ENCODE data around the gene NAA35. TPM values are rescaled to one million over a fixed set of nuclear protein-coding genes. Genes with fewer than 3 reads are reported as not detected.

Gene NAA35
- polyA plus RNA-seq, 1 donor = 22.1 TPM

DNA sequence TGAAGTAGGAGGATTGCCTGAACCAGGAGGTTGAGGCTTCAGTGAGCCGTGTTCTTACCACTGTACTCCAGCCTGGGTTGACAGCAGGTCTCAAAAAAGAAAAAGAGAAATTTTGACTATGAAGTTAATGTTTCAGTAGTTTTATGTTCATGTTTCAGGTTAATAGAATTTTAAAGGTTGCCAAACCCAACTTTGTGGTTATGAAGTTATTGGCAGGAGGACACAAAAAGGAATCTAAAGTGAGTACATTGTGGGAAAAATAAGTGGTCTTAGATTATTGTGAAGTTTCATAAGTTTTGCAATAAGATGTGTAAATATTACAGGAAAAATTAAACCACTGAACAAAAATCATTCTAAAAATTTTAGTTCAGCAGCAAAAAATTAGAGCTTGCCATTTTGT lies 79.8 kb downstream of the NAA35 start:
- Histone ChIP-seq H3K27ac (ENCODE audit: low read length) (no peak overlapping the region), H3K36me3 (ENCODE audit: control insufficient read depth, insufficient read depth, low read length) (peaks cover 51% of the 10 kb centered on the region), H3K27me3 (ENCODE audit: control insufficient read depth, insufficient read depth, low read length) (no peaks in the 10 kb centered on the region), H3K4me3 (ENCODE audit: low read length) (no peak overlapping the region), H3K9me3 (ENCODE audit: control insufficient read depth, low read depth, low read length) (no peaks in the 10 kb centered on the region), H3K4me1 (ENCODE audit: control insufficient read depth, insufficient read depth, low read length) (no peaks in the 10 kb centered on the region)
- 100% methylated on average over 1 of the region's 1 CpG for WGBS (ENCODE audit: insufficient coverage, low lambda C conversion rate)
- DNase-seq = no peak

DNA sequence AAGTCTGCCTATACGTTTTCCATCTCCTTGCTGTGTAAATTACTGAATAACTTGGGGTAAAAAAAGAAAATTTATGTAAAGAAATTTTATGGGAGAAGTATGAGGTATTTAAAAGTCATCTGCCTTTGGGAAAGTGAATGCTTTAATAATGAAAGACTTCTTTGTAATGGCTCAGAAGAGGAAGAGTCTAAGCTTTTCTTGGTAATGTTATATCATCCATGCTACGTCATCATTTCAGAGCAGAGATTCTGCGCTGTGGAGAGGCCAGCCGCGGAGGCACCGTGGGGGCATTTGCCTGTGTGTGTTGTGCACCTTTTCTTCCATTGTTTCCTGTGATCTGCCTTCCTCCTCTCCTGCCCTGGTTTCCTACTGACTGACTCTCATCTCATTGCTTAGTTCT lies 80.2 kb downstream of the NAA35 start:
- Histone ChIP-seq H3K27ac (ENCODE audit: low read length) (no peak overlapping the region), H3K27me3 (ENCODE audit: control insufficient read depth, insufficient read depth, low read length) (no peaks in the 10 kb centered on the region), H3K4me1 (ENCODE audit: control insufficient read depth, insufficient read depth, low read length) (no peaks in the 10 kb centered on the region), H3K4me3 (ENCODE audit: low read length) (no peak overlapping the region), H3K9me3 (ENCODE audit: control insufficient read depth, low read depth, low read length) (no peaks in the 10 kb centered on the region), H3K36me3 (ENCODE audit: control insufficient read depth, insufficient read depth, low read length) (peaks cover 55% of the 10 kb centered on the region)
- no peak for DNase-seq
- 80% methylated on average over 2 of the region's 6 CpGs for WGBS (ENCODE audit: insufficient coverage, low lambda C conversion rate)

DNA sequence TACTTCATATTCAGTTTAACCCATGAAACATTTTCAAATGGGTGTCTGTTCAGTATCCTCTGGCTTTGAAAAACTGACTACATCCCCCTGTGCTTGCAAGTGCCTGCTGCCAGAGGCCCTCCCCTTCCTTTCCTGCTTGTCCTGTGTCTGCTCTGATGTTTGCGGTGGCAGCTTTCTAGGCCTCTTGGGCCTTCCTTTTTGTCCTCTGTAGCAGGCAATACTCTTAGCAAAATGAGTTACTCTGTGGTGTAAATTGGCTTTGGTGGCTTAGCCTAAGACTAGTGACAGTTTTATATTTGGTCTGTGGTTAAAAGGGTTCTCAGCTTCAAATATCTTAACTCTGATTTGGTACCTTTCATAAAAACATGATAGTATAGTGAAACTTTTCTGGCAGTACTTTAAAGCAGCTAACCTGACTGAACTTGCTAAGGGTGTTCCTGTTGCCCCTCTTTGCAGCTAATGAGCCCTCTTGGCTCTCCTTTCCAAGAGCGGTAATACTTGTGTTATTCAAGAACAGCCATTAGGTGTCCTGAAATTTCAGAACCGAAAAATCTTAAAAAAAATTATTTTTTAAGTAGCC lies 81.8 kb downstream of the NAA35 start:
- no peaks in the 10 kb centered on the region for H3K27me3 ChIP-seq (ENCODE audit: control insufficient read depth, insufficient read depth, low read length)
- DNase-seq = no peak
- no peaks in the 10 kb centered on the region for H3K9me3 ChIP-seq (ENCODE audit: control insufficient read depth, low read depth, low read length)
- H3K4me1 ChIP-seq (ENCODE audit: control insufficient read depth, insufficient read depth, low read length) = no peaks in the 10 kb centered on the region
- peaks cover 61% of the 10 kb centered on the region for H3K36me3 ChIP-seq (ENCODE audit: control insufficient read depth, insufficient read depth, low read length)
- 100% methylated on average over 2 of the region's 3 CpGs for WGBS (ENCODE audit: insufficient coverage, low lambda C conversion rate)
- no peak overlapping the region for H3K27ac ChIP-seq (ENCODE audit: low read length)
- no peak overlapping the region for H3K4me3 ChIP-seq (ENCODE audit: low read length)

DNA sequence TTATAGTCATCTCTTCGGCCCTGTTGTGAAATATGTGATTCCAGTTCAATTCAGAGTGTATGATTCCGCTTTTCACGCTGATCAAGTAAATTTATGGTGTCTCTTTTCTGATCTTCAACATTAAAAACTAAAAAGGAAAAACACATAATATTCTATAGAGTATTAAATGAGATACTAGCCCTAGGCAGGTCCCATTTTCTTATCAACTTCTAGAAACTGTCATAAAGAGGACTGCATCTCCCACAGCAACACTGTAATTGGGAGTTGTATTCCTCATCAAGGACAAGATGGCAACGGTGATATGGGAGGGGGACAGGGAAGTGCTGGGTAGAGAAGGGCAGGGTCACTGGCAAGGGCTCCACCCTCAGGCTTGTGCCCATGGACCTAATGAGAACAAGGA lies 86.8 kb downstream of the NAA35 start:
- no peaks in the 10 kb centered on the region for H3K9me3 ChIP-seq (ENCODE audit: control insufficient read depth, low read depth, low read length)
- WGBS (ENCODE audit: insufficient coverage, low lambda C conversion rate) = 100% methylated on average over 3 of the region's 4 CpGs
- no peaks in the 10 kb centered on the region for H3K27me3 ChIP-seq (ENCODE audit: control insufficient read depth, insufficient read depth, low read length)
- no peaks in the 10 kb centered on the region for H3K4me1 ChIP-seq (ENCODE audit: control insufficient read depth, insufficient read depth, low read length)
- no peak overlapping the region for H3K27ac ChIP-seq (ENCODE audit: low read length)
- H3K4me3 ChIP-seq (ENCODE audit: low read length) = no peak overlapping the region
- no peak for DNase-seq
- H3K36me3 ChIP-seq (ENCODE audit: control insufficient read depth, insufficient read depth, low read length) = peaks cover 68% of the 10 kb centered on the region

DNA sequence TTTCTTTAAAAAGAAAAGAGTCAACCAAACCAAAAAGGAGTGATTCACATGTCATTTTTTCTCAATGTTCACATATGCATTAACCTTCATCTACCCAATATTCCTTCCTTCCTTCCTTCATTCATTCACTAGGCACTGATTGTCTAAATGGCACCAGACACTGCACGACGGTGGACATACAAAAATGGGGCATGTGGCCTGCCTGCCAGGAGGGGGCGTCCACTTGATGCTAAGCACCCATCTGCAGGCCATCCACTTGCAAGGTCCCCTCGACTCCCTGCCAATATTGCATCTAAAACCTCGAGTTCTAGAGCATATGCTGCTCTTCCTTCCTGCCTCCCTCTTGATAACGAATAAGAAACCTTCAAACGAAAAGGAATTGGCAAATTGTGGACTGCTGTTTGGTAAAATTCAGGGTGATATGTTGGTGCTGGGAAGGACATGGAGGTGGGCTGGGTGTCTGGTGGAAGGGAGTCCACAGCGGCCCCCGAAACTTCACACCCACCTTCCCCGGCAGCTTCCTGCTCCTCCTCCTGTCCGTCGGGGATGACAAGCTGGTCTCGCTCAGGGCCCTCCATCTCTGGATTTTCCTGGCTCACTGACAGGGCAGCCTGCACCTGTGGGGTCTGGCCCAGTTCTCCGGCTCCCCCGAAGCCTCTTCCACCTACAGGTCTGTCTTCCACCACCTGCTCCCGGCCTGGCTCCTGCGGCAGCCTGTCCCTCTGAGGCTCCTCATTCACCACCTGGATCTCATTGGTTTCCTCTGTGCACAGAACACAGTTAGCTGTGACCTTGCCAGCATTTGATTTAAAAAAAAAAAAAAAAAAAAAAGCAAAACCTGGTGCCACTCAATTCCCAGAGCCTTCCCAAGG lies 94.2 kb downstream of the NAA35 start:
- no peaks in the 10 kb centered on the region for H3K9me3 ChIP-seq (ENCODE audit: control insufficient read depth, low read depth, low read length)
- no CpG with 5 or more reads among the region's 17 CpGs for whole genome bisulfite sequencing (ENCODE audit: insufficient coverage, low lambda C conversion rate)
- no peaks in the 10 kb centered on the region for H3K4me1 ChIP-seq (ENCODE audit: control insufficient read depth, insufficient read depth, low read length)
- H3K27ac ChIP-seq (ENCODE audit: low read length) = no peak overlapping the region
- no peak overlapping the region for H3K4me3 ChIP-seq (ENCODE audit: low read length)
- H3K27me3 ChIP-seq (ENCODE audit: control insufficient read depth, insufficient read depth, low read length) = no peaks in the 10 kb centered on the region
- H3K36me3 ChIP-seq (ENCODE audit: control insufficient read depth, insufficient read depth, low read length) = peaks cover 61% of the 10 kb centered on the region
- peak; percentile 47 to 52 for DNase-seq

DNA sequence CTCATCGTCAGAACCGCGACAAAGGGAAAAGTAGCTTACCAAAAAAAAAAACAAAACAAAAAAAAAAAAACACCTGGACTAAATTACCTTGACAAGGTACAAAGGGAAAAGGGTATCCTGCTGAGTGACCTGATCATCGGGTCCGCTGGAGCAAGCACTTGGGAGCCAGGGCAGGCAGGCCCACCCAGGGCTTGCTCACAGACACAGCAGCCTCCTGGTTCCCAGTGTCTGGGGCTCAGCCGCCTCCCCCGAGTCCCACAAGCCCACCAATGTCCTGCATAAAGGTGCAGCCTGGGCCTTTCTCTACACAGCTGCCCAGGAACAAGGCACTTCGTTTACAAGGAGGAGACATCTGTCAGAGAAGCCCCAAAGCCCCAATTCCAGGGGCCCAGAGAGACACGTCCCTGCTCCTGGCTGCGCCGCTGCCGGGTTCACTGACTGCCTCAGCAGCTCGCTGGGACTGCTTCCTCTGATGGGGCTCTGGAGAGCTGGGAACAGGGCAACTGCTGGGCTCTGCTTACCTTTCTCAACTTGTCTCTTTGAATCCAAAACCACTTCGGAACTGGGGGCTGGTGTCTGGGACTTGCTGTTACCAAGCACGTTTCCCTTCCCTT lies 95.0 kb downstream of the NAA35 start:
- Histone ChIP-seq H3K36me3 (ENCODE audit: control insufficient read depth, insufficient read depth, low read length) (peaks cover 64% of the 10 kb centered on the region), H3K4me1 (ENCODE audit: control insufficient read depth, insufficient read depth, low read length) (no peaks in the 10 kb centered on the region), H3K9me3 (ENCODE audit: control insufficient read depth, low read depth, low read length) (no peaks in the 10 kb centered on the region), H3K4me3 (ENCODE audit: low read length) (no peak overlapping the region), H3K27me3 (ENCODE audit: control insufficient read depth, insufficient read depth, low read length) (no peaks in the 10 kb centered on the region), H3K27ac (ENCODE audit: low read length) (no peak overlapping the region)
- no peak for DNase-seq
- no CpG with 5 or more reads among the region's 15 CpGs for WGBS (ENCODE audit: insufficient coverage, low lambda C conversion rate)

DNA sequence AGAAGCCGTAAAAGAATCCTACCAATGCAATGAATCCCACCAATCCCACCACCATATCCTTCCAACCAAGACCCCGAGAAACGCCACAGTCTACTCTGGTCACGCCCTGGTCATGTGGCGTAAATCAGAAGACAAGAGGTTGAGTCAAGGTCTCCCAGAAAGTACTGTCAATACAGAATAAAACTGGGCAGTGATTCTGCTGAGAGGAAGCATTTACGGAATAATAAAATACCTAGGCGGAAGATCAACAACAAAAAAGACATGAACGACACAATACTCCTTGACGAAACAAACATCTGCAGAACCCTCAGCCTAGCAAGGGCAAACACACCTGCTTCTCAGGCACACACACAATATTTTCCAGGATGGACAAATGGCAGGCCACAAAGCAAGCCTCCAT lies 95.6 kb downstream of the NAA35 start:
- Histone ChIP-seq H3K4me3 (ENCODE audit: low read length) (no peak overlapping the region), H3K4me1 (ENCODE audit: control insufficient read depth, insufficient read depth, low read length) (peaks cover 3% of the 10 kb centered on the region), H3K9me3 (ENCODE audit: control insufficient read depth, low read depth, low read length) (no peaks in the 10 kb centered on the region), H3K36me3 (ENCODE audit: control insufficient read depth, insufficient read depth, low read length) (peaks cover 59% of the 10 kb centered on the region), H3K27me3 (ENCODE audit: control insufficient read depth, insufficient read depth, low read length) (no peaks in the 10 kb centered on the region), H3K27ac (ENCODE audit: low read length) (no peak overlapping the region)
- WGBS (ENCODE audit: insufficient coverage, low lambda C conversion rate) = 100% methylated on average over 3 of the region's 9 CpGs
- DNase-seq = no peak

DNA sequence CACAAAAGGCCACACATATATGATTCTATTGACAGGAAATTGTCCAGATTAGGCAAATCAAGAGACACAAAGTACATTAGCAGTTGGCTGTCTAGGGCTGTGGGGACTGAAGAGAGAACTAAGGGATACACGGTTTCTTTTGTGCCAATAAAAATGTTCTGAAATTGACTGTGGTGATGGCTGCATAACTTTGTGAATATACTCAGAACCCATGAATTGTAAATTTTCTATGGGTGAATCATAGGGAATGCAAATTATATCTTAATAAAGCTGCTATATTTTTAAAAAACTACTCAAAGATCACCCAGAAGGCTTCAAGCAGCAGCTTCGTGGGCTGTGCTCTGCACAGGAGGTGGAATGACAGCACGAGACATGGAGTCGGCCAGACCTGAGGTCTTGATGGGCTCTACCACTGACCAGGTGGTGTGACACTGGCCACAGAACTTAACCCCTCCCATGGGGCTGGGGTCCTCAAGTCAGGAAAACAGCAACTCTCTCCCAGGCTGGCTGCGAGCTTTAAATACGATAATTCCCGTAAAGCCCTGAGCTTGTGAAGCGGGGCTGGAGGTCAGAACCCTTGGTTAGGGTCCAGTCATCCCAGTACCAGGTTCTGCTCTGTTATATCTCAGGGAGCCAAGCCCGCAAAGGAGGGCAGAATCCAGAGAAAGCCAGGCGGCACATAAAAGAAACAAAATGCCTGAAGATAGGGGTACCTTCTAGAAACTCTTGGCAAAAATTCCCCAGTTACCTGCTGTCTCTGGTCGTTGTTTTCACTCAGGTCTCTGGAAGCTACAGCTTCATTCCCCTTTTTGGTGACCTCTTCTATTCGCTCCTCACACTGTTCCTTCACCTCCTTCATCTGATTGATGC lies 99.3 kb downstream of the NAA35 start:
- Histone ChIP-seq H3K27me3 (ENCODE audit: control insufficient read depth, insufficient read depth, low read length) (no peaks in the 10 kb centered on the region), H3K27ac (ENCODE audit: low read length) (no peak overlapping the region), H3K9me3 (ENCODE audit: control insufficient read depth, low read depth, low read length) (no peaks in the 10 kb centered on the region), H3K36me3 (ENCODE audit: control insufficient read depth, insufficient read depth, low read length) (peaks cover 36% of the 10 kb centered on the region), H3K4me3 (ENCODE audit: low read length) (no peak overlapping the region), H3K4me1 (ENCODE audit: control insufficient read depth, insufficient read depth, low read length) (peaks cover 9% of the 10 kb centered on the region)
- WGBS (ENCODE audit: insufficient coverage, low lambda C conversion rate) = no CpG with 5 or more reads among the region's 12 CpGs
- no peak for DNase-seq

DNA sequence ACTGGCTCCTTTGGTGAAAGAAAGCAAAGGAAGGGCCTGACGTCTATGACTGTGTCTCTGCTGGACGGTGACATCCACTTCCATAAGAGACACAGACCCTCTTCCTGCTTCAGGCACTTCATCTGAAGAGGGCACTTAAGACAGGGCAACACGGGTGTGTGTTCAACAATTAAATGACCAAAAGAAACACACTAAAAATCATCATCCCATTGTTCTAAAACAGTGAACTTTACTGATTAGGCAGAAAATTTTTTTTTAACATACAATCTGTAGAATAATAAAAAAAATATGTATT lies 99.9 kb downstream of the NAA35 start:
- Histone ChIP-seq H3K27ac (ENCODE audit: low read length) (no peak overlapping the region), H3K4me3 (ENCODE audit: low read length) (no peak overlapping the region), H3K9me3 (ENCODE audit: control insufficient read depth, low read depth, low read length) (no peaks in the 10 kb centered on the region), H3K4me1 (ENCODE audit: control insufficient read depth, insufficient read depth, low read length) (peaks cover 9% of the 10 kb centered on the region), H3K27me3 (ENCODE audit: control insufficient read depth, insufficient read depth, low read length) (no peaks in the 10 kb centered on the region), H3K36me3 (ENCODE audit: control insufficient read depth, insufficient read depth, low read length) (peaks cover 31% of the 10 kb centered on the region)
- DNase-seq = no peak
- WGBS (ENCODE audit: insufficient coverage, low lambda C conversion rate) = no CpG with 5 or more reads among the region's 3 CpGs

DNA sequence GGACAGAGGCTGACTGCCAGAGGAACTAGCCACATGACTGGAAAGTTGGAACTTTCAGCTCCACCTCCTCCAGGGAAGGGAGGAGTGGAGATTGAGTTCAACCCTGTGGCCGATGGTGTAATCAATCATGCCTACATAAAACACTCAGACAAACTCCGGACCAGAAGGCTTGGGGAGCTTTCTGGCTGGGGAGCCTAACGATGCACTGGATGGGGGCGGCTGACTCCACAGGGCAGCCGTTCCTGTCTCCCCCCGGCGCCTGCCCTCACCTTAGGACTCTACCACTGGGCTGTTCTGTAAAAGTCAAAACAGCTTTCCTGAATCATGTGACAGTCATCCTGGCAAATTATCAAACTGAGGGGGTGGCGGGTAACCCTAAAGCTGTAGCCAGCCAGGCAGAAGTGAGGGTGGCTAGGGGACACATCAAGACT lies 100.4 kb downstream of the NAA35 start:
- H3K4me3 ChIP-seq (ENCODE audit: low read length) = no peak overlapping the region
- DNase-seq = peak; percentile 23 to 59
- H3K27me3 ChIP-seq (ENCODE audit: control insufficient read depth, insufficient read depth, low read length) = no peaks in the 10 kb centered on the region
- peaks cover 9% of the 10 kb centered on the region for H3K4me1 ChIP-seq (ENCODE audit: control insufficient read depth, insufficient read depth, low read length)
- H3K27ac ChIP-seq (ENCODE audit: low read length) = no peak overlapping the region
- no peaks in the 10 kb centered on the region for H3K9me3 ChIP-seq (ENCODE audit: control insufficient read depth, low read depth, low read length)
- peaks cover 27% of the 10 kb centered on the region for H3K36me3 ChIP-seq (ENCODE audit: control insufficient read depth, insufficient read depth, low read length)
- no CpG with 5 or more reads among the region's 8 CpGs for WGBS (ENCODE audit: insufficient coverage, low lambda C conversion rate)
